HG03558 (cell line): Measurements from ENCODE around the gene RAB8A.

Experiments
- ATAC-seq: cut with Tn5 transposase; IDR thresholded peaks from one replicate; pipeline ENCODE4 v1.9.1; 2021; ENCODE audit warnings: moderate number of reproducible peaks; ENCODE audit not compliant: unreplicated experiment; ENCODE audit errors: extremely low read depth

RAB8A gene

DNA sequence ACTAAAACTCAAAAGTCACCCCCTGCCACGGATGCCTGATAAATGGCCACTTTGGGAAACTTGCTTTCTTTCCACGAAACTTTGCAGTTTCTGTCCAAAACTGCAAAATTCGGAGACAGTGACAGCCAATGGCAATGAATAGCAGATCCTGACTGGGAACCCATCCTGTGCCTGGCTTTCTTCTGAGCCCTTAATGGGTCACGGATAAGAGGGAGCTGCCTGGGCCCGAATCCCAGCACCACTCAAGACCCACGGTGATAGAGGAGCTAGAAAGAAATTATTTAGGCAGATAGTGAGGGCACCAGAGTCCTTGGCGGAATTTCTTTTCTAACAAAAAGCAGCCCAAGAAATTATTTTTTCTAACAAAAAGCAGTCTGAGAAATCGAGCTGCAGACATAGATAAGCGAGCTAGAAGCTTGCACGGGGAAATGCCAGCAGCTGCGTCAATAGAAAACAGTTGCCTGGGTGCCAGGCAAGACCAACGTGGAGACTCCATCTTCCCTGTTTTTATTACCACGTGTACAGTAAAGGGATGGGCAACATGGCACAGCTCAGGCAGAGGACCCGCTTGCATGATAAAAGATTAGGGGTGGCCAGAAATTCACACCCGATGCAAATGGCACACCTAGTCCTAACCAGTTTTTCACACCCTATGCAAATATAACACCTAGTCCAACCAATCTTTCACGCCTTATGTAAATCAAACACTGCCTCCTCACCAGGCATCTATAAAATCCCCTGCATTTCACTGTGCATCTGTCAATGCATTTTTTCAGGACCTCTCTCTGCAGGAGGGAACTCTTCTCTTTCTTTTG, 24.7 kb downstream of the RAB8A start:
- ATAC-seq: no peak

DNA sequence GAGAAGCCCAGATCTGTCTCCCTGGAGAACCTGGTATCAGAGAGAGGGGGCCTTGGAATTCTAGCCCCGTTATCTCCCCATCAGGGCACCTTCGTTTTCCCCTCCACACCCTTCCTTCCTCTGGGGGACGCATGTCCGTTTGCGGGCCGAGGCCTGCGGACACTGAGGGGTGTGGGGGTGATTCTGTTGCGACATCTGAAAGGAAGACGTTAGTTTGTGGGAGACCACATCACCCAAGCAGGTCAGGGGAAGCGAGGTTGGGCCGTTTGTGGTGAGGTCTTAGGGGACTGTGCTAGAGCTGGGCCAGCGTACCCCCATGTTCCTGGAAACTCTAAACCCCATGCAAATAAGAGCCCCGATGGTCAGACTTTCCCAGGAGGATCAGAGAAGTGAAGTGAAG, 28.1 kb downstream of the RAB8A start:
- no peak for ATAC-seq

DNA sequence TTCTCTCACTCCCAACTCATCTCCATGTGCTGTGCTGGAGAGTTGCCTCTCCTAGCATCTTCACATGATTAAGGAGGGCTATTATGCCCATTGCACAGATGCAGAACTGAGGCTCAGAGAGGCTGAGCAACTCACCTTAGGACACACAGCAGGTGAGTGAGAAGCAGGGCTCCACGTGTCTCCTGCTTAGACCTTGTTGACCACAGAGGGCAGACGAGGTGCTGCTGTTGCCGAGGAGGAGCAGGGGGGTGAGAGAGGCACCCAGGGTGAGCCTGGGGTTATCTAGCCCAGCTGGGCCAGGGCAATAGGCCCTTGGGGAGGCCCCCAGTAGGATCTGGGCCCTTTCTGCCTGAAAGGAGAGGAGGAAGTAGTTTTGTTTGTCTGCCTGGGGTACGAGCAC, 29.4 kb downstream of the RAB8A start:
- no peak for ATAC-seq

DNA sequence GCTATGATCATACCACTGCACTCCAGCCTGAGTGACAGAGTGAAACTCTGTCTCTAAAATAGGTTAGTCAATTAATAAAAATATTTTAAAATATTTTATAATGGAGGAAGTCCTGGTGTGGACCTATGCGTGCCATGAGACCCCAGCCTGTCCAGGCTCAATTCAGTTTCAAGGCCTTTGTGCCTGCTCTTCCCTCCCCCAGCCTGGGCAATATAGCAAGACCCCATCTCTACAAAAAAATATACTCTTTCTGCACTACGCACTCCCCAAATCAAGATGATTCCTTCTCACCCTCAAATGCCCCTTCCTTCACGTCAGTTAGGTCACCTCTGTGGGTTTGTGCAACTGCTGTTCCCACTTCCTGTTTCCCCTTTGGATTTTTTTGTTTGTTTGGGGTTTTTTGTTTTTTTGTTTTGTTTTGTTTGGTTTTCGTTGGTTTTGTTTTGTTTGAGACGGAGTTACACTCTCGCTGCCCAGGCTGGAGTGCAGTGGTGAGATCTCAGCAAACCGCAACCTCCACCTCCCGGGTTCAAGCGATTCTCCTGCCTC, 30.4 kb downstream of the RAB8A start:
- ATAC-seq: no peak

DNA sequence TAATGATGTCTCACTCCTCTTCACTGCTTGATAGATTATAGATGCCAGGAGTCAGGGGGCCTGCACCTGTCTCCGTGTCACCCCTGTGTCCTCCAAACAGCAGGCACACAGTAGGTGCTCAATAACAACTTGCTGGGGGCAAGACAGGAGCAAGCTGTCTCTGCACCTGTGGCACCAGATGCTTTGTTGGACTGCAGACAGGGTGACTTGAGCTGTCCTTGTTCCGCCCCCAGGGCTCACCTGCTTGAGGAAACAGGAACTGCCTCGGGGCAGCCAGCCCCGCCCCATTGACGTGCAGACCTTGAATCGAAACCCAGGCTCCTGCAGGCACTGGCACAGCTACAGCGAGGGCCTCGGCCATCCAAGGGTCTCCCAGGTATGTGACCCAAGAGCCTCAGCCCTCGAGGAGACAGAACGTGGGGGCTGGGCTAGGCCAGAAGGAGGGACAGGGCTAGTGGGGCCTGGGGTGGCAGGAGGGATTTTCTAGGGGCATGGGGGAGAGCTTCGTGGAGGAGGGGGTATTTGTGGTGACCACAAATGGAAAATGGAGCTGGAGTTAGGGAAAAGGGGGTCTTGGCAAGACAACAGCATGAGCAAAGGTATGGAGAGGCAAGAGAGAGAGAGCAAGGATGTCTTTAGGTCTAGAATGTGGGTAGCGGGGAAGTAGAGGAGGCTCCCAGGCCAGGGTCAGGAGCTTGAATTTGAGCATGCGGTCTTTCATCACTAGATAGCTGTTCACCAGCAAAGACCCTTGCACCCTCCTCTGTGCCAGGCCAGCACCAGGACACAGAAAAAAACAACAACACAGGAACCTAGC, 31.9 kb downstream of the RAB8A start, which contains the start of gene HSH2D:
HSH2D (plus strand) TSS at position 287 of the 817 bp plus-strand sequence. CDS start 5,066 bp downstream, outside the sequence.
- no peak for ATAC-seq

DNA sequence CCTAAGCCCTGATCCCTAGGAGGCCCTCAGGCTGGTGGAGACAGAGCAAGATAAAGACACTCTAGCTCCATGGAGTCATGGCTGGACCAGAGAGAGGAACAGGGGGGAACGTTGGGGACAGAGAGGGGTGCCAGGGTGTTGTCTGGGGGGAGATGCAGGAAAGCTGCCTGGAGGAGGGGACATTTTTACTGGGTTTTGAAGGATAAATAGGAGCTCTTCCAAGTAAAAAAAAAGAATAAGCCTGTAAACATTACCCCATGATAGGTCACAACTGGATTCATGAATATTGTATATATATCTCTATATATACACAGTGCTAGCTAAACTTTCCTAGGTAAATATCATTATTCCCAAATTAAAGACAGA, 32.5 kb downstream of the RAB8A start:
- no peak for ATAC-seq

DNA sequence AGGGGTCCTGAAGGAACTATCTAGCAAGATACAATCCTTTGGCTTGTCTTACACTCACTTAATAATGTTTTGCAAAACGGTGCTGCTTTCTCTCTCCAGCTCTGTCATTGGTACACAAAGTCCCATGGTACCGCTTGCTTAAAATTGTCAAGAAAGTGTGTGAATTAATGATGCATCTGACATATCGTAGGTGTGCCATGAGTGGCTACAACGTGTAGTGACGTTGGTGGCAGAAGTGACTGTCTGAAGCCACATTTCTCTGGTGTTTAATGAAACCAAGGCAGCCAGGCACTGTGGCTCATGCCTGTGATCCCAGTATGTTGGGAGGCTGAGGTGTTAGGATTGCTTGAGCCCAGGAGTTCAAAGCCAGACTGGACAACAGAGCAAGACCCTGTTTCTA, 34.4 kb downstream of the RAB8A start:
- no peak for ATAC-seq

DNA sequence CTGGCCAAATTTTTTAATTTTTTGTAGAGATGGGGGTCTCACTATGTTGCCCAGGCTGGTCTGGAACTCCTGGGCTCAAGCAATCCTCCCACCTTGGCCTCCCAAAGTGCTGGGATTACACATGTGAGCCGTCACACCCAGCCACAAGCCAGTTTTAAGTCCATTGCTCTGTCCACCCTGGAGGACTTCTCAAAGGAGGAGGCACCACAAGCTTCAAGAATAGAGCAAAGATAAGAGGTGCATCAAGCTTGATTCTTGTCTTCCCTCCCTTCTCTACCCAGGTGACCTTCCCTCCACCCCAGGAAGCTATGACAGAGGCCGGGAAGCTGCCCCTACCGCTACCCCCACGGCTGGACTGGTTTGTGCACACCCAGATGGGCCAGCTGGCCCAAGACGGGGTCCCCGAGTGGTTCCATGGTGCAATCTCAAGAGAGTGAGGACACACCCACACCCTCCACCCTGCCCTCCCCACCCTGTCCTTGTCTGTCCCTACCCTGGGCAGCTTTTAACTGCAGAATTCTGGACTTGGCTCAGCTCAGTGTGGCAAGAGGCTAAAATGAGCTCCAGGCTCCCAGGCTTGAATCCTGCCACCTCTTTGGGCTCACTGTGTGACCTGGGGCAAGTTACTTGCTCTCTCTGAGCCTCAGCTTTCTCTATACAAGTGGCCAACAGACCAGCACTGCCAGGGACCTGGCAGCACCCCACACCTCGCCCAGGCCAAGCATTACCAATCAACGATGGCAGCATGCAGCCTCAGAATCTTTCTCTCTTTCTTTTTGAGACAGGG, 36.9 kb downstream of the RAB8A start:
- no peak for ATAC-seq

DNA sequence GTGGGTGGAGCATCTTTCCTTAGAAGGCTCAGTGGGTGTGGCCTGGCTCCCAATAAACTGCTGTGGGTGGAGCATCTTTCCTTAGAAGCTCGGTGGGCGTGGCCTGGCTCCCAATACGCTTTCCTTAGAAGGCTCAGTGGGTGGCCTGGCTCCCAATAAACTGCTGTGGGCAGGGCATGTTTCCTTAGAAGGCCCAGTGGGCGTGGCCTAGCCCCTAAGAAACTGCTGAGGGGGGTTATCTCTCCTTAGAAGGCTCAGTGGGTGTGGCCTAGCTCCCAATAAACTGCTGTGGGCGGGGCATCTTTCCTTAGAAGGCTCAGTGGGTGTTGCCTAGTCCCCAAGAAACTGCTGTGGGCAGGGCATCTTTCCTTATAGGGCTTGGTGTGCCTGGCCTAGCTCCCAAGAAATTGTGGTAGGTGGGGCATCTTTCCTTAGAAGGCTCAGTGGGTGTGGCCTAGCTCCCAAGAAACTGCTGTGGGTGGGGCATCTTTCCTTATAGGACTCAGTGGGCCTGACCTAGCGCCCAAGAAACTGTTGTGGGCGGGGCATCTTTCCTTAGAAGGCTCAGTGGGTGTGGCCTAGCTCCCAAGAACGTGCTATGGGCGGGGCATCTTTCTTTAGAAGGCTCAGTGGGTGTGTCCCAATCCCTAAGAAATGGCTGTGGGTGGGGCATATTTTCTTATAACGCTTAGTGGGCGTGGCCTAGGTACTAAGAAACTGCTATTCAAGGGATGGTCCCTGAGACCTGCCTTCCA, 42.1 kb downstream of the RAB8A start:
- ATAC-seq: no peak

DNA sequence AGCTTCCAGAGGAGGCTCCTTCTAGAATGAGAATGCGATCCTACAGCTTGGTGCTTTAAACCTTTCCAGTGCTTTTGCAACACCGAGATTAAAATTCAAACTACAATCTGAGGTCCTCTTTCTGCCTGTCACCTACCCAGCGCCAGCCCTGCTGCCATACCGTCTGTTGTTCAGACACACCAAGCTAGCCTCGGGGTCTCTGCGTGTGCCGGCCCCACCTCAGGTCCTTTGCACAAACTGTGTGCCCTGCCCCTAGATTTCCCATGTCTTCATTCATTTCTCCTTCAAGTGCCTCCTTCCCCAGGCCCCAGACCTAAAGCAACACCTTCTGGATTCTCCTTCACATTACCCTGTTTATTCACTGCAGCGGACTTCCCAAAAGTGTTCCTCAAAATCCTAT, 42.9 kb downstream of the RAB8A start:
- ATAC-seq: no peak

DNA sequence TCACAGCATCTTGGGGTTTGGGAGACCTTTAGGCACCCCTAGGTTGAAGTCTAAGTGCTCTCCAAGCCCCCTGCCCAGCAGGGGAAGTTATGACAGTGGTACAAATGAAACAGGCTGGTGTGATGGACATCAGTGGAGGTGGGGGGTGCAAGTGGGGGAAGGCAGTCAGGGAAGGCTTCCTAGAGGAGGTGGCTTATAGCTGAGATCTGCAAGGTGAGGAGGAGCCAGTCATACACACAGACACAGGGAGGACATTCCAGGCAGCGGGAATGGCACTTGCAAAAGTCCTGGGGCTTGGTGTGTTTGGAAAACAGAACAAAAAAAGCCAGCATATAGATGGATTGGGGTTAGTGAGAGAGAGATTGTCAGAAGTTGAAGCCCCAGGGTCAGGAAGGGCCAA, 43.4 kb downstream of the RAB8A start:
- ATAC-seq: no peak

DNA sequence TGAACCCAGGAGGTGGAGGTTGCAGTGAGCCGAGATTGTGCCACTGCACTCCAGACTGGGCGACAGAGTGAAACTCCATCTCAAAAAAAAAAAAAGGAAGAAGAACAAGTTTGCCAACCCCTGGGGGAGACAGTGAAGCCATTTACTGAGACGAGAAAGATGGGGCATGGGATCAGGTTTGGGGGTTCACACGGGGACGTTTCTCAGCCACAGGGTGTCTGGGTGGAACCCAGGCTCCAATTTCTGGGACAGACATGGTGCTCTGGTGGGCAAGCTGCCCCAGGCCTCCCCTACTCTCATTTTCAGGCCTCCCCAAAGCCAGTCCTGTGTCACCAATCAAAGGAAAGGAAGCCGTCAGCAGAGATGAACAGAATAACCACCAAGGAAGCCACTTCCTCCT, 45.2 kb downstream of the RAB8A start:
- no peak for ATAC-seq

DNA sequence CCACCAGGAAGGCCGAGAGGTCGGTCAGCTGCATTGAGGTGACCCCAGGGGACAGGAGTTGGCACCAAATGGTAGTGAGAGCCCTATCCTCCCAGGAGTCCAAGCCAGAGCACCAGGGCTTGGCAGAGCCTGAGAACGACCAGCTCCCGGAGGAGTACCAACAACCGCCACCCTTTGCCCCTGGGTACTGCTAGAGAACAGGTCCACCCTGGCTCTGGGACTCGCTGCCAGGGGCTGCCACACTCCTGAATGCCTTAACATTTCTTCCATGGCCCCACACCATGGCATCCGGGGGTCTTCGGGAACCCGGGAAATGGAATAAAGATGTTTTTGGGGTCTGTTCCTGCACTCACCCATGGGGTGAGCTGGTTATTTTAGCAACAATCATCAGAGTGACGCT, 45.9 kb downstream of the RAB8A start:
- no peak for ATAC-seq

DNA sequence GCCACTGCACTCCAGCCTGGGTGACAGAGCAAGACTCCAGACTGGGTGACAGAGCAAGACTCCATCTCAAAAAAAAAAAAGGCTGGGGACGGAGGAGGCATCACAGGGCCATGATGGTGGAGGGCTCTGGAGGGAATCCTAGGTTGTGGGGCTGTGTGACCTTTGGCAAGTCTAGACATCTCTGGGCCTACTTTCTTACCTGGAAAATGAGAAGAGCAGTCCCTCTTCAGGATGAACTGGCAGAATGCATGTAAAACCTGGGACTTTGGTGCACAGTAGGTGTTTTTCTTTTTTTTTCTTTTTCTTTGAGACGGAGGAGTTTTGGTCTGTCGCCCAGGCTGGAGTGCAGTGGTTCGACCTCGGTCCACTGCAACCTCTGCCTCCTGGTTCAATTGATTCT, 48.0 kb downstream of the RAB8A start:
- no peak for ATAC-seq

DNA sequence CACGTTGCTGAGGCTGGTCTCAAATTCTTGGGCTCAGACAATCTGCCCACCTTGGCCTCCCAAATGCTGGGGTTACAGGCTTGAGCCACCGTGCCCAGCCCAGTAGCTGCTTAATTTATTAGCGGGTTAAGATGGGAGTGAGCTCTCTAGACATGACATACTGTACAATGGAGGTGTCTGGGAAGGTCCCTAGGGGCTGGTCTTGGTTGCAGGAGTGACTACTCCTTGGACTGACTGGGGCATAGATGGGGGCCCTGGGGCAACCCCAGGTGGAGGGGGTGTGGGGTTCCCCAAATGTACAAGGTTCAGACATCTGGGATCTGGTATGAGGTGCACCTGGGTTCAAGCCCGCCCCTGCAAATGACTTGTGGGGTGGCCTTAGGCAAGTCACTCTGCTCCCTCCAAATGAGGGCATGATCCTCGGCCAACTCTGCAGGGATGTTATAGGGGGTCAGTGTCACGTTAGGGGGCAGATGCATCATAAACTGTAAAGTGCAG, 48.8 kb downstream of the RAB8A start:
- no peak for ATAC-seq

DNA sequence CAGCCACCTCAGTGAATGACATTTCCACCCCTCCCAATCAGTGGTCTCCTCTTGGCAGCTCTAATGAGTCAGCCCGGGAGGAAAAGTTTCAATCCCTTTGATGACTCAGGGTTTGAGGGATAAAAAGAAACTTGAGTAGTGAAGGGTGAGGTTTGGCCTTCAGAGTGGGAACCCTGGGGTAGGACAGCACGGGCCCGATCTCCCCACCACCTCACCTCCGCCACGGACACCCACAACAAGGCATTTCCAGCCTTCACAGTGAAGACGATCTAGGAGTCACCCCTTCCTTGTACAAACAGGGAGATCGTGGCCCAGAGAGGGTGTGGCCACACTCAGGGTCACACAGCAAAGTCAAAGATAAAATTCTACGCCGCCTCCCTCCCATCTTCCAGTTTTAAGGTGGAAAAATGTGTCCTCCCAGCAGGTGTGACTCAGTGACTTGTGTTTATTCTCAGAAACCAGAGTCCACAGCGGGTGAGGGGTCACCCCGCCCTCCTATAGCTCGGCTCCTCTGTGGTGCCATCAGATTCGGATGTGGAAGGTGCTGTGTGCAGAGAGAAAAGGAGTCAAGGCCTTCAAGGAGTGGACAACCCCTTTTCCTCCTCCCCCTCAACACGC, 49.4 kb downstream of the RAB8A start:
- ATAC-seq: no peak

DNA sequence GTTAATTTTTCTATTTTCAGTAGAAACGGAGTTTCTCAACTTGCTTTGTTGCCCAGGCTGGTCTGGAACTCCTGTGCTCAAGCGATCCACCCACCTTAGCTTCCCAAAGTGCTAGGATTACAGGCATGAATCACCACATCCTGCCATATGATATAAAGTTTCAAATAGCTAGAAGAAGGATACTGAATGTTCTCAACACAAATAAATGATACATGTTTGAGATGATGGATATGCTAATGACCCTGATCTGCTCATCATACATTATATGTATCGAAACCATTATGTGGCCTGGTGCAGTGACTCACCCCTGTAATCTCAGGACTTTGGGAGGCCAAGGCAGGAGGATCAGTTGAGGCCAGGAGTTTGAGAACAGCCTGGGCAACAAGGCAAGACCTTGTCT, 50.2 kb downstream of the RAB8A start:
- ATAC-seq: no peak

DNA sequence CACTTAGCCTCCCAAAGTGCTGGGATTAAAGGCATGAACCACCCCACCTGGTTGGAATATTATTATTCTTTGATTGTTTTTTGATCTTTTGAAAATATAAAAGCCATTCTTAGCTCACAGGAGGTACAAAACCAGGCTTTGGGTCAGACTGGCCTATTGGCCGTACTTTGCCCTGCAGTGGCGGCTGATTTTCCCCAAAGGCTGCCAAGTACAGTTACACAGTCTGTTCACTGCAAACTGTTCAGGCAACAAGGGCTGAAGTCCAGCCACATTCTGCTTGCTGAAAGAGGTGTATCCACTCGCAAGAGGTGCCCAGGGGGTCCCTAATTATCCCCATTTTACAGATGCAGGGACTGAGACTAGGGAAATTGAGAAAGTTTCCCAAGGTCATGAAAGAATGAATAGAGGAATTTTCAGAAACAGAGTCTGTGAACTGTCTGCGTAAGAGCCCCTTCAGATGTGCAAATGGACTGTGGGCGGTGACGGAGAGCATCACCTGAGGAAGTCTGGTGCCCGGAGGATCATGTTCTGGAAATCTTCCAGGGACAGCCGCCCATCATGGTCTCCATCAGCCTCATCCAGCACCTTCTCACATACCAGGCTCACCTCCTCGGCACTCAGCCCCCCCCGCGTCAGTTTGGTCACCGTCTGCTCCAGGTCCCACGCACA, 52.7 kb downstream of the RAB8A start:
- ATAC-seq: no peak

DNA sequence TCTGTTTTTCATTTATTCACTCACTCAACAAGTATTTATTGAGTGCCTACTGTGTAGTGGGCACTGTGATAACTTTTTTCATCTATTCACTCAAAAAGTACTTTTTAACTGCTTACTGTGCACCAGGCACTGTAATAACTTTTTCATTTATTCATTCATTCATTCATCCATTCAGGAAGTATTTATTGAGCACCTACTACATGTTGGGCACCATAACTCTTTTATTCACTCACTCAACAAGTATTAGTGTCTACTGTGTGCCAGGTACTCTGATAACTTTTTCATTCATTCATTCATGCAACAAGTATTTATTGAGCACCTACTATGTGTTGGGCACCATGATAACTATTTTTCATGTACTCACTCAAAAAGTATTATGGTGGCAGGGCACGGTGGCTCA, 54.7 kb downstream of the RAB8A start:
- no peak for ATAC-seq
